K562 (cell line): ENCODE results near the gene FAM227A. TPM values are rescaled to one million over a fixed set of nuclear protein-coding genes. Genes with fewer than 3 reads are reported as not detected.

Source experiments
- ATAC-seq: fragments of 200-7000 bp; cut with Tn5 transposase; 3 replicates; pipeline ENCODE4 v1.9.1; 2020; ENCODE audit warnings: moderate library complexity
- BruUV-seq: library from RNA; stranded (reverse); fragments of 400-500 nt; replicated peaks from 2 replicates; lab custom pipeline; 2021; lab: Mats Ljungman, UMichigan
- CTCF ChIA-PET: fragments of 300-600 bp; formaldehyde crosslinking; extraction: SDS; loops from one replicate; lab custom pipeline; 2021; ENCODE audit warnings: low intra/inter-chr PET ratio; lab: Yijun Ruan, JAX
- POLR2A ChIA-PET: fragments of 300-600, 350-650 bp; sonication (Branson Sonifier 250); formaldehyde crosslinking; extraction: SDS; loops from one replicate; lab custom pipeline; 2021; ENCODE audit warnings: antibody characterized with exemption, inconsistent platforms; lab: Yijun Ruan, JAX
- DNase-seq, 4 experiments: peaks; one replicate each; pipeline versions ENCODE4 v3.0.0 to v3.0.0-alpha.2; 2011 to 2018; ENCODE audit warnings: low spot score in 3 of 4, mixed read lengths in 3 of 4; ENCODE audit errors: extremely low read depth in 1 of 4
- FAIRE-seq: peaks from 2 replicates; lab custom pipeline; 2011; peaks lifted over from hg19 to GRCh38; lab: Jason Lieb, UNC
- H2AFZ ChIP-seq: 2 replicates; pipeline ENCODE4 v1.6.0; 2011; ENCODE audit warnings: low read depth, low read length, control low read depth, inconsistent platforms
- H3K27ac ChIP-seq: fragments of 200-600 bp; 3 replicates; pipeline ENCODE4 v1.8.0; 2011; ENCODE audit warnings: low read depth, mild to moderate bottlenecking, control low read depth, inconsistent platforms, low read length, moderate library complexity, mixed read lengths; ENCODE audit errors: extremely low read depth
- H3K27me3 ChIP-seq, 2 experiments: fragments of 300-600 bp in 1 of 2; 2 replicates in 1 of 2; 3 replicates in 1 of 2; pipeline versions ENCODE4 v1.6.0 to v1.8.0; 2011; ENCODE audit warnings: inconsistent platforms in 2 of 2, low read length in 2 of 2, mild to moderate bottlenecking in 1 of 2, mixed read lengths in 1 of 2, moderate library complexity in 1 of 2; ENCODE audit not compliant: control insufficient read depth in 2 of 2, insufficient read depth in 2 of 2
- H3K36me3 ChIP-seq: fragments of 300-600 bp; 3 replicates; pipeline ENCODE4 v1.8.0; 2011; ENCODE audit warnings: mild to moderate bottlenecking, low read length, inconsistent platforms; ENCODE audit not compliant: control insufficient read depth, insufficient read depth
- H3K4me1 ChIP-seq, 2 experiments: fragments of 200-600 bp in 1 of 2; replicated peaks in 1 of 2; 2 replicates in 1 of 2; 3 replicates in 1 of 2; pipeline versions ENCODE4 v1.5.1 to v1.8.0; 2011; ENCODE audit warnings: inconsistent platforms in 2 of 2, low read length in 2 of 2, mild to moderate bottlenecking in 1 of 2, mixed read lengths in 1 of 2, moderate library complexity in 1 of 2; ENCODE audit not compliant: control insufficient read depth in 2 of 2, insufficient read depth in 2 of 2
- H3K4me2 ChIP-seq: 2 replicates; pipeline ENCODE4 v1.6.1; 2011; ENCODE audit warnings: low read length, control low read depth, inconsistent platforms, mixed read lengths; ENCODE audit not compliant: insufficient read depth
- H3K4me3 ChIP-seq: fragments of 200-600 bp; sonication (generic), shearing (Covaris generic); 2 replicates; pipeline ENCODE4 v1.5.1; 2016; ENCODE audit warnings: control low read depth, inconsistent platforms
- H3K79me2 ChIP-seq: fragments of 200-600 bp; 3 replicates; pipeline ENCODE4 v1.8.0; 2011; ENCODE audit warnings: low read length, inconsistent platforms; ENCODE audit not compliant: control insufficient read depth, insufficient read depth
- H3K9ac ChIP-seq, 2 experiments: 2 replicates each; pipeline versions ENCODE4 v1.6.0 to v1.6.1; 2011; ENCODE audit warnings: low read depth in 2 of 2, low read length in 2 of 2, control low read depth in 1 of 2, inconsistent platforms in 1 of 2, mild to moderate bottlenecking in 1 of 2, mixed read lengths in 1 of 2; ENCODE audit not compliant: insufficient read depth in 1 of 2
- H3K9me1 ChIP-seq: one replicate; pipeline ENCODE4 v1.6.0; 2011; ENCODE audit warnings: inconsistent platforms, mild to moderate bottlenecking, low read length, moderate library complexity; ENCODE audit not compliant: control insufficient read depth, insufficient read depth
- H3K9me3 ChIP-seq: replicated peaks from 2 replicates; pipeline ENCODE4 v1.5.1; 2011; ENCODE audit warnings: low read depth, low read length, inconsistent platforms; ENCODE audit not compliant: control insufficient read depth, insufficient read depth
- H4K20me1 ChIP-seq: replicated peaks from 2 replicates; pipeline ENCODE4 v1.6.1; 2011; ENCODE audit warnings: low read length, inconsistent platforms, mixed read lengths; ENCODE audit not compliant: control insufficient read depth, insufficient read depth
- CHD1 ChIP-seq: fragments of 200-600 bp; sonication (generic); IDR thresholded peaks from one replicate; pipeline ENCODE4 v1.6.1; 2012; ENCODE audit warnings: mild to moderate bottlenecking, moderate library complexity, low read length, inconsistent platforms
- RAD21 ChIP-seq, 2 experiments: fragments of 250-450 bp in 1 of 2; fragments of 450-650 bp in 1 of 2; sonication (Bioruptor Pico) in 1 of 2; formaldehyde crosslinking in 1 of 2; IDR thresholded peaks in 1 of 2; conservative IDR thresholded peaks in 1 of 2; 2 replicates each; pipeline versions ENCODE4 v1.4.0 to v1.8.0; 2020 to 2022; ENCODE audit warnings: mild to moderate bottlenecking in 2 of 2, moderate library complexity in 1 of 2
- SMC3 ChIP-seq: conservative IDR thresholded peaks from 2 replicates; pipeline ENCODE4 v1.6.1; 2011; ENCODE audit warnings: low read depth, low read length, improper control_type of control experiment; ENCODE audit not compliant: insufficient read depth
- WGBS: fragments of 100-300 bp; shearing (Covaris generic); methylation state at CpG from one replicate; pipeline ENCODE4 v1.1.6; 2016; ENCODE audit warnings: low coverage, mixed read lengths; ENCODE audit not compliant: insufficient coverage; ENCODE audit errors: missing lambda C conversion rate; 5-methylcytosine and 5-hydroxymethylcytosine counted together
- in situ Hi-C: fragments of 300-500 bp; cut with MboI; formaldehyde crosslinking; loops from 4 replicates; pipeline ENCODE4 v1.15.0; 2018; ENCODE audit warnings: inconsistent platforms, mixed read lengths
- intact Hi-C: fragments of 100-400 bp; cut with micrococcal nuclease; formaldehyde crosslinking; loops from 2 replicates; pipeline ENCODE4 v1.14.2; 2022
- polyA plus RNA-seq, 8 experiments: library from polyadenylated mRNA; depleted of rRNA in 4 of 8; stranded (reverse) in 5 of 8; unstranded in 3 of 8; fragments of >200 nt; fragmentation: Nextera tagmentation in 2 of 8; fragmentation: Illumina TruSeq in 1 of 8; extraction: Ambion mirVana in 2 of 8; extraction: Trizol in 1 of 8; gene quantifications; 2 replicates each; pipeline versions ENCODE4 v1.2.1 to v1.2.3, GENCODE V29; 2011 to 2014; ENCODE audit warnings: inconsistent platforms in 1 of 8, missing spikeins in 1 of 8
- total RNA-seq, 7 experiments: library from RNA; depleted of rRNA in 6 of 7; stranded (reverse); fragments of >200 nt in 6 of 7; fragmentation: Illumina TruSeq in 2 of 7; extraction: Trizol in 2 of 7; gene quantifications; 2 replicates each; pipeline versions ENCODE4 v1.2.1 to v1.2.3, GENCODE V29; 2011 to 2021; ENCODE audit warnings: low replicate concordance in 1 of 7
- TF ChIP-seq, protein P1 (sequence below): fragments of 450-650 bp; formaldehyde crosslinking; IDR thresholded peaks from 2 replicates; pipeline ENCODE4 v1.4.0; 2020; ENCODE audit warnings: mild to moderate bottlenecking, moderate library complexity
- TF ChIP-seq, protein P2 (sequence below), 3 experiments: IDR thresholded peaks in 2 of 3; conservative IDR thresholded peaks in 1 of 3; 2 replicates each; pipeline ENCODE4 v1.5.1; 2011 to 2012; ENCODE audit warnings: low read length in 3 of 3, mild to moderate bottlenecking in 3 of 3, control low read depth in 2 of 3, improper control_type of control experiment in 1 of 3, inconsistent platforms in 1 of 3, low read depth in 1 of 3, mixed read lengths in 1 of 3, moderate library complexity in 1 of 3; ENCODE audit not compliant: insufficient read depth in 2 of 3

The FAM227A gene
- total and polyA plus RNA-seq, 9 of the 15 experiments (the other 6 are each of a cell fraction or from before 2014, with no cell fraction given): 0.10 to 2.2 (median 0.83) TPM

DNA sequence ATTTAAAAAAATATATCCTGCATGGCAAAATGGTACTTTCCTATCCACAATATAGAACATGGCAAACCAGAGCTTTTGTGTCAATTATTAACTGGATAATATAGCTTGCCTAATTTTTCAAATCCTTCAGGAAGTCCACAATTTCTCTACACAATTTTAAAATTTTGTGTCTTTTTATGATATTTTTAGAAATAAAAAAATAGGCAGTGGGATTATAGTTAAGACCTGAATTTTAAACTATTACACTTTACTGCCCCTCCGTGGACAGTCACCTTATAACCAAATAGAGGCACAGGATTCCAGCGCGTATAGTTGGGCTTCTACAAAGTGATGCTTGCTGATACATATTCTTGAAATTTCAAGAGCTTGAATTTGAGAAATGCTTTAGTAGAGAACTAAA, 84.1 kb downstream of the FAM227A start:
- CTCF ChIA-PET: interaction anchor here (0.5 to 1.2 kb wide), 4 partner anchors 51 to 517 kb away, joined by 3 to 5 read pairs (median 4); no protein-coding TSS in a partner anchor
- peak; percentile 54; the same call in 2 of the 3 replicates for ATAC-seq
- intact Hi-C loops (loop anchor here (5.0 to 10.0 kb wide), 4 partner anchors 60 to 520 kb away; no protein-coding TSS in a partner anchor), in situ Hi-C loops (loop anchor here (10.0 kb wide), 1 partner anchor 467 kb away; no protein-coding TSS in a partner anchor)
- Histone ChIP-seq H3K4me2 (no peak overlapping the region), H3K9me1 (no peaks in the 10 kb centered on the region), H3K4me1 (peaks cover 4 to 8% of the 10 kb centered on the region in 2 experiments; a peak in 4 of 5 replicates), H3K9me3 (no peaks in the 10 kb centered on the region), H3K27ac (no peak overlapping the region), H2AFZ (no peak overlapping the region), H3K79me2 (peaks cover 8% of the 10 kb centered on the region; the same call in 2 of the 3 replicates), H3K27me3 (no peaks in the 10 kb centered on the region), H3K36me3 (no peaks in the 10 kb centered on the region), H4K20me1 (no peaks in the 10 kb centered on the region), H3K9ac (no peak overlapping the region), H3K4me3 (no peak overlapping the region)
- no peak for TF ChIP-seq CHD1
- TF ChIP-seq SMC3: 0 out of 2 replicates have a peak, but pooled peaks have one; percentile 8
- TF ChIP-seq, protein P1, sequence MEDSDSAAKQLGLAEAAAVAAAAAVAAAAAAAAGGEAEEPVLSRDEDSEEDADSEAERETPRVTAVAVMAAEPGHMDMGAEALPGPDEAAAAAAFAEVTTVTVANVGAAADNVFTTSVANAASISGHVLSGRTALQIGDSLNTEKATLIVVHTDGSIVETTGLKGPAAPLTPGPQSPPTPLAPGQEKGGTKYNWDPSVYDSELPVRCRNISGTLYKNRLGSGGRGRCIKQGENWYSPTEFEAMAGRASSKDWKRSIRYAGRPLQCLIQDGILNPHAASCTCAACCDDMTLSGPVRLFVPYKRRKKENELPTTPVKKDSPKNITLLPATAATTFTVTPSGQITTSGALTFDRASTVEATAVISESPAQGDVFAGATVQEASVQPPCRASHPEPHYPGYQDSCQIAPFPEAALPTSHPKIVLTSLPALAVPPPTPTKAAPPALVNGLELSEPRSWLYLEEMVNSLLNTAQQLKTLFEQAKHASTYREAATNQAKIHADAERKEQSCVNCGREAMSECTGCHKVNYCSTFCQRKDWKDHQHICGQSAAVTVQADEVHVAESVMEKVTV (CRISPR knock-in tag): peak; percentile 34; the same call in 1 of the 2 replicates
- peak; percentile 60 to 64 for TF ChIP-seq RAD21 (CRISPR knock-in tag; conservative IDR thresholded peaks at IDR 0.05 in 1 of 2, IDR thresholded peaks at IDR 0.05 in 1 of 2)
- TF ChIP-seq, protein P2, sequence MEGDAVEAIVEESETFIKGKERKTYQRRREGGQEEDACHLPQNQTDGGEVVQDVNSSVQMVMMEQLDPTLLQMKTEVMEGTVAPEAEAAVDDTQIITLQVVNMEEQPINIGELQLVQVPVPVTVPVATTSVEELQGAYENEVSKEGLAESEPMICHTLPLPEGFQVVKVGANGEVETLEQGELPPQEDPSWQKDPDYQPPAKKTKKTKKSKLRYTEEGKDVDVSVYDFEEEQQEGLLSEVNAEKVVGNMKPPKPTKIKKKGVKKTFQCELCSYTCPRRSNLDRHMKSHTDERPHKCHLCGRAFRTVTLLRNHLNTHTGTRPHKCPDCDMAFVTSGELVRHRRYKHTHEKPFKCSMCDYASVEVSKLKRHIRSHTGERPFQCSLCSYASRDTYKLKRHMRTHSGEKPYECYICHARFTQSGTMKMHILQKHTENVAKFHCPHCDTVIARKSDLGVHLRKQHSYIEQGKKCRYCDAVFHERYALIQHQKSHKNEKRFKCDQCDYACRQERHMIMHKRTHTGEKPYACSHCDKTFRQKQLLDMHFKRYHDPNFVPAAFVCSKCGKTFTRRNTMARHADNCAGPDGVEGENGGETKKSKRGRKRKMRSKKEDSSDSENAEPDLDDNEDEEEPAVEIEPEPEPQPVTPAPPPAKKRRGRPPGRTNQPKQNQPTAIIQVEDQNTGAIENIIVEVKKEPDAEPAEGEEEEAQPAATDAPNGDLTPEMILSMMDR (IDR thresholded peaks at IDR 0.05 in 2 of 3, conservative IDR thresholded peaks at IDR 0.05 in 1 of 3; ENCODE audit: insufficient read depth in 2 of 3, low read depth in 1 of 3, low read length in 3 of 3): peak; percentile 39 to 62 (median 44); a peak in 3 of 6 replicates
- no TSS peak for BruUV-seq
- FAIRE-seq: peak; percentile 81
- WGBS: 0% methylated on average over 3 of the region's 3 CpGs
- peak; percentile 34 to 61 (median 35) for DNase-seq
- POLR2A ChIA-PET: no interaction called here
